Testis (tissue), 3 donors: ENCODE data around the gene XRCC4. TPM values are rescaled to one million over a fixed set of nuclear protein-coding genes. Genes with fewer than 3 reads are reported as not detected.

Experiments
- DNase-seq: peaks from one replicate; pipeline ENCODE4 v3.0.0-alpha.2; 2019
- H3K27ac ChIP-seq, 2 donors: fragments of 200-600 bp; sonication (generic); one replicate each; pipeline ENCODE4 v1.5.1; 2019
- H3K27me3 ChIP-seq: fragments of 200-600 bp; sonication (generic); one replicate; pipeline ENCODE4 v1.5.1; 2019
- H3K36me3 ChIP-seq: fragments of 200-600 bp; sonication (generic); one replicate; pipeline ENCODE4 v1.5.1; 2017; ENCODE audit warnings: low read depth; ENCODE audit errors: missing control alignments
- H3K4me1 ChIP-seq: fragments of 200-600 bp; sonication (generic); one replicate; pipeline ENCODE4 v1.5.1; 2019
- H3K4me3 ChIP-seq, 2 donors: fragments of 200-600 bp; sonication (generic); one replicate each; pipeline ENCODE4 v1.5.1; 2017 to 2019
- H3K9me3 ChIP-seq: fragments of 200-600 bp; sonication (generic); one replicate; pipeline ENCODE4 v1.5.1; 2017
- CTCF ChIP-seq, 3 experiments: fragments of 450-650 bp in 2 of 3; fragments of 200-600 bp in 1 of 3; sonication (generic) in 1 of 3; IDR thresholded peaks; one replicate each; pipeline ENCODE4 v1.5.1; 2016 to 2019; ENCODE audit warnings: antibody characterized with exemption in 3 of 3, mild to moderate bottlenecking in 2 of 3, moderate library complexity in 1 of 3
- POLR2A ChIP-seq: fragments of 450-650 bp; IDR thresholded peaks from one replicate; pipeline ENCODE4 v1.6.1; 2017; ENCODE audit warnings: antibody characterized with exemption, mild to moderate bottlenecking, moderate library complexity
- WGBS, 2 donors: methylation state at CpG; one replicate each; pipeline ENCODE4 v1.1.5; 2018; 5-methylcytosine and 5-hydroxymethylcytosine counted together
- intact Hi-C: fragments of 100-400 bp; cut with DNase I; formaldehyde crosslinking; loops from one replicate; pipeline ENCODE4 v1.15.1; 2023; ENCODE audit warnings: low total_unique reads
- polyA plus RNA-seq: library from polyadenylated mRNA; stranded (reverse); fragments of 350-450 nt; fragmentation: Illumina TruSeq; extraction: RNeasy Lipid Tissue Mini Kit (QIAGEN cat#74804); gene quantifications from one replicate; pipeline ENCODE4 v1.2.3, GENCODE V29; 2014; ENCODE audit warnings: low read depth, low replicate concordance; ENCODE audit not compliant: insufficient read depth
- total RNA-seq, 2 donors: library from RNA; depleted of rRNA; stranded (reverse); fragments of >200 nt; gene quantifications; one replicate each; pipeline ENCODE4 v1.2.3, GENCODE V29; 2016

Gene XRCC4
- total and polyA plus RNA-seq, 3 donors from 2014 or later, result 14.2 to 23.3 (median 17.1) TPM

- no peak for TF ChIP-seq POLR2A
- TF ChIP-seq CTCF (IDR thresholded peaks at IDR 0.05), result no peak
- no peaks in the 10 kb centered on the region for H3K9me3 ChIP-seq
- H3K27ac ChIP-seq, result no peak overlapping the region
- intact Hi-C loops, result no loop called here
- no peaks in the 10 kb centered on the region for H3K36me3 ChIP-seq
- H3K4me3 ChIP-seq, result no peak overlapping the region
- DNase-seq, result no peak
- H3K4me1 ChIP-seq, result peaks cover 5% of the 10 kb centered on the region
- 76% methylated on average over 2 of the region's 2 CpGs for WGBS, 2 donors
- no peaks in the 10 kb centered on the region for H3K27me3 ChIP-seq
These were observed 65.2 kb downstream of the XRCC4 start for GRCh38 chr5:83142526-83142925.

- intact Hi-C loops, result no loop called here
- Histone ChIP-seq H3K4me3 (no peak overlapping the region), H3K36me3 (no peaks in the 10 kb centered on the region), H3K9me3 (no peaks in the 10 kb centered on the region), H3K4me1 (peaks cover 5% of the 10 kb centered on the region), H3K27ac (no peak overlapping the region), H3K27me3 (no peaks in the 10 kb centered on the region)
- TF ChIP-seq POLR2A, result no peak
- TF ChIP-seq CTCF (IDR thresholded peaks at IDR 0.05), result no peak
- no peak for DNase-seq
These were observed 67.9 kb downstream of the XRCC4 start for GRCh38 chr5:83145241-83145640.

GRCh38 chr5:83145882-83146331 lies 68.6 kb downstream of the XRCC4 start:
- Histone ChIP-seq H3K4me1 (peaks cover 5% of the 10 kb centered on the region), H3K27ac (no peak overlapping the region), H3K9me3 (no peaks in the 10 kb centered on the region), H3K4me3 (no peak overlapping the region), H3K36me3 (no peaks in the 10 kb centered on the region), H3K27me3 (no peaks in the 10 kb centered on the region)
- intact Hi-C loops, result no loop called here
- DNase-seq, result no peak
- no peak for TF ChIP-seq CTCF (IDR thresholded peaks at IDR 0.05)
- TF ChIP-seq POLR2A, result no peak

- Histone ChIP-seq H3K36me3 (no peaks in the 10 kb centered on the region), H3K4me3 (no peak overlapping the region), H3K27ac (no peak overlapping the region), H3K4me1 (peaks cover 5% of the 10 kb centered on the region), H3K27me3 (no peaks in the 10 kb centered on the region), H3K9me3 (no peaks in the 10 kb centered on the region)
- intact Hi-C loops, result no loop called here
- TF ChIP-seq POLR2A, result no peak
- no peak for DNase-seq
- 91% methylated on average over 4 of the region's 4 CpGs for WGBS, 2 donors
These were observed 69.1 kb downstream of the XRCC4 start for GRCh38 chr5:83146441-83146840.

GRCh38 chr5:83147593-83147992 lies 70.2 kb downstream of the XRCC4 start:
- TF ChIP-seq POLR2A, result no peak
- no peak for TF ChIP-seq CTCF (IDR thresholded peaks at IDR 0.05)
- WGBS, 2 donors, result 97 to 98% methylated on average over 4 of the region's 4 CpGs
- H3K4me1 ChIP-seq, result peaks cover 5% of the 10 kb centered on the region
- no peaks in the 10 kb centered on the region for H3K27me3 ChIP-seq
- no peaks in the 10 kb centered on the region for H3K9me3 ChIP-seq
- no peaks in the 10 kb centered on the region for H3K36me3 ChIP-seq
- DNase-seq, result no peak
- intact Hi-C loops, result no loop called here
- H3K4me3 ChIP-seq, result no peak overlapping the region
- H3K27ac ChIP-seq, result no peak overlapping the region
